GM23248 (cell line): ENCODE data around the gene HOXB8. TPM values are rescaled to one million over a fixed set of nuclear protein-coding genes. Genes with fewer than 3 reads are reported as not detected.

Experiments used
- DNase-seq: peaks from one replicate; pipeline ENCODE4 v3.0.0-alpha.2; 2015
- H2AFZ ChIP-seq: fragments of 200-600 bp; sonication (generic); 2 replicates; pipeline ENCODE4 v1.6.1; 2016; ENCODE audit warnings: antibody characterized with exemption
- H3F3A ChIP-seq: fragments of 200-600 bp; sonication (generic); 2 replicates; pipeline ENCODE4 v1.6.1; 2016; ENCODE audit warnings: mild to moderate bottlenecking, antibody characterized with exemption, mixed run types; ENCODE audit not compliant: insufficient read depth
- H3K27ac ChIP-seq: fragments of 200-600 bp; sonication (generic); 2 replicates; pipeline ENCODE4 v1.5.1; 2016; ENCODE audit warnings: mild to moderate bottlenecking
- H3K27me3 ChIP-seq: fragments of 200-600 bp; sonication (generic); replicated peaks from 2 replicates; pipeline ENCODE4 v1.6.1; 2016; ENCODE audit warnings: mild to moderate bottlenecking; ENCODE audit not compliant: insufficient read depth
- H3K36me3 ChIP-seq: fragments of 200-600 bp; sonication (generic); 2 replicates; pipeline ENCODE4 v1.6.1; 2016; ENCODE audit warnings: low read depth, mild to moderate bottlenecking
- H3K4me1 ChIP-seq: fragments of 200-600 bp; sonication (generic); 2 replicates; pipeline ENCODE4 v1.6.1; 2016; ENCODE audit warnings: mild to moderate bottlenecking; ENCODE audit not compliant: insufficient read depth
- H3K4me2 ChIP-seq: fragments of 200-600 bp; sonication (generic); one replicate; pipeline ENCODE4 v1.6.1; 2016; ENCODE audit warnings: mild to moderate bottlenecking; ENCODE audit not compliant: unreplicated experiment
- H3K4me3 ChIP-seq: fragments of 200-600 bp; sonication (generic); 2 replicates; pipeline ENCODE4 v1.5.1; 2016; ENCODE audit warnings: mild to moderate bottlenecking
- H3K79me2 ChIP-seq: fragments of 200-600 bp; sonication (generic); 2 replicates; pipeline ENCODE4 v1.6.1; 2016; ENCODE audit warnings: mild to moderate bottlenecking; ENCODE audit not compliant: insufficient read depth
- H3K9ac ChIP-seq: fragments of 200-600 bp; sonication (generic); 2 replicates; pipeline ENCODE4 v1.6.1; 2016; ENCODE audit warnings: mild to moderate bottlenecking
- H3K9me2 ChIP-seq: fragments of 200-600 bp; sonication (generic); 2 replicates; pipeline ENCODE4 v1.6.1; 2016; ENCODE audit warnings: mixed run types, mild to moderate bottlenecking, moderate library complexity; ENCODE audit not compliant: insufficient read depth
- H3K9me3 ChIP-seq: fragments of 200-600 bp; sonication (generic); one replicate; pipeline ENCODE4 v1.6.1; 2017; ENCODE audit warnings: low read depth
- H4K20me1 ChIP-seq: fragments of 200-600 bp; sonication (generic); 2 replicates; pipeline ENCODE4 v1.6.0; 2016; ENCODE audit not compliant: insufficient read depth
- EZH2 ChIP-seq: fragments of 200-600 bp; sonication (generic); IDR thresholded peaks from 2 replicates; pipeline ENCODE4 v1.6.1; 2018; ENCODE audit warnings: antibody characterized with exemption, mild to moderate bottlenecking; ENCODE audit not compliant: insufficient read depth, poor library complexity, severe bottlenecking
- EZH2phosphoT487 ChIP-seq: fragments of 200-600 bp; sonication (generic); IDR thresholded peaks from 2 replicates; pipeline ENCODE4 v1.6.1; 2018; ENCODE audit warnings: antibody characterized with exemption, moderate library complexity, mild to moderate bottlenecking, low read depth; ENCODE audit not compliant: insufficient read depth
- WGBS, 2 experiments: methylation state at CpG; one replicate each; pipeline ENCODE4 v1.1.6; 2015 to 2017; ENCODE audit warnings: low lambda C conversion rate in 2 of 2, low coverage in 1 of 2; ENCODE audit errors: missing lambda C conversion rate in 2 of 2; 5-methylcytosine and 5-hydroxymethylcytosine counted together
- in situ Hi-C: fragments of 300-500 bp; cut with MboI; formaldehyde crosslinking; loops from 2 replicates; pipeline ENCODE4 v1.15.0; 2020
- polyA plus RNA-seq: library from polyadenylated mRNA; unstranded; fragments of >200 nt; fragmentation: Nextera tagmentation; extraction: Ambion mirVana; gene quantifications from 2 replicates; pipeline ENCODE4 v1.2.1, GENCODE V29; 2016
- total RNA-seq: library from RNA; depleted of rRNA; stranded (reverse); fragments of >200 nt; shearing (Covaris generic); gene quantifications from 2 replicates; pipeline ENCODE4 v1.2.3, GENCODE V29; 2014

HOXB8 gene
- total and polyA plus RNA-seq, 2 experiments from 2014 or later: not detected

DNA sequence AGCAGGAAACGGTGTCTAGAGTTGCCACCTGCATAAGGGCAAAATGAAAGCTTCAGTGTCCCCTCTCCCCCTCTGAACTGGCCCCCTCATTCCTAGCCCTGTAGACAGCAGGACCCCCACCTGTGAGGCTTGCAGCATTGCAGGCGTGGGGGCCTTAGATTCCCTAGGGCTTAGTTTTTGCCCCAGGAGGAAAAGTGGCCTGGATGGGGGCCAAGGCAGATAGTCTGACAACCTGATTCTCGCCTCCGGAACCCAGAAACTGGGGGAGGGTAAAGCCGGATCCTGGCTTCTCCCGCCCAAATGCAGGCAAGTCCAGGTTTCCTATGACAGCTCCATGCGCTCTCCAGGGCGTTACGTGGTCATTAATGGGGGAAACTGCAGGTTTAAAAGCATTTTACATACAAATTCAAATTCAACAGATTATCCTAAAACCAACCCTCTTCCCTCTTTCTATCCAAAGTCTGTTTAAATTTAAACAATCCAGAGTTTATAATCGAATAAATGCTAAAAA, 9.6 kb downstream of the HOXB8 start:
- Histone ChIP-seq H3K36me3 (no peaks in the 10 kb centered on the region), H3K9me2 (no peaks in the 10 kb centered on the region), H3F3A (0 out of 2 replicates have a peak, but pooled peaks cover 8% of the 10 kb centered on the region), H4K20me1 (no peaks in the 10 kb centered on the region), H3K4me1 (0 out of 2 replicates have a peak, but pooled peaks cover 3% of the 10 kb centered on the region), H3K9ac (peak overlapping the region; percentile 70), H2AFZ (peak overlapping the region; percentile 87), H3K27me3 (0 out of 2 replicates have a peak, but pooled peaks cover 2% of the 10 kb centered on the region), H3K27ac (peak overlapping the region; percentile 53), H3K9me3 (no peaks in the 10 kb centered on the region), H3K4me2 (peak overlapping the region; percentile 93), H3K4me3 (peak overlapping the region; percentile 77), H3K79me2 (peaks cover 31% of the 10 kb centered on the region)
- WGBS, 2 experiments: 38 to 42% methylated on average over 10 of the region's 10 CpGs
- TF ChIP-seq EZH2phosphoT487 (no peak), EZH2 (no peak)
- in situ Hi-C loops: no loop called here
- DNase-seq: no peak

GRCh38 chr17:48604770-48605329, 10.2 kb downstream of the HOXB8 start, which contains the start of gene HOXB6:
Gene HOXB6 (minus strand): TSS chr17:48604986. CDS start chr17:48598150, 6,836 bp downstream.
- Histone ChIP-seq H2AFZ (peak within 1 kb of the TSS; percentile 87), H3K27ac (peak within 1 kb of the TSS; percentile 53)

DNA sequence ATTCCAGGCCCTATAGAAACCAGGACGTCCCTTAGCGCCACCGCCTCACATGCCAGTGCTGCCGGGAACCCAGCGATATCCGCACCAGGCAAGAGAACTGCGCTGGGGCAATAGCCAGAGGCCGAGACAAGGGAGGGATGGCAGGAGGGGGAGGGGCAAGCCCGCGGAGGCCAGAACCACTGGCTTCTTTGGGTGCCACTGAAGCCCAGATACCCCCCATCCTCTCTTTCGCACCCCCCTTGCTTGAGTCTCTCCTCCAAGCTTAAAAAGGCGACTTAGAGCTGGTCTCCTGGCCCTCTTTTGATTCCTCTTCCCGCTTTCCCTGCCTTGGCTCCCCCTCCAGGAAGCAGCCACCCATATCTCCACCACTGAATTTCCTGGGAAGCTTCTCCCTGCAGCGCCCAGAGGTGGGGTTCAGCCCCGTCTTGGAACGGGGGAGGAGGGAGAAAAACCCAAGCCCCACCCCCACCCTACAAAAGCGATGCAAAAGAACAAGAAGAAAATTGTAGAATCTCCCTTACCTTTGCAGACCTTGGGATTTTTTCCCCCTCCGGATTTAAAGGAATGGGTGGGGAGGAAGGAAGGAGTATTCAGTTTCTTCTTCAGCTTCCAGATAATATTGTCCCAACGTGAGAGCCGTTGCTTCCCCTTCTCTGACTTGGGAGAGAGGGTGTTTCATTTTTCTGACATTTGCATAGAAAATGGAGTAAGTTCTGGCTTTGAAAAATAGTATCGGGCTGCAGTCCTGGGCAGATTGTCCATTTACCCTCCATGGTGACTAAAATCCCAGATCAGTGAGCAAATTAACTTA, 10.9 kb downstream of the HOXB8 start:
- Histone ChIP-seq H3K4me3 (peak overlapping the region; percentile 77), H3K4me1 (0 out of 2 replicates have a peak, but pooled peaks cover 3% of the 10 kb centered on the region), H3K27ac (peak overlapping the region; percentile 53), H3K27me3 (0 out of 2 replicates have a peak, but pooled peaks cover 2% of the 10 kb centered on the region), H3K9ac (peak overlapping the region; percentile 70), H3K79me2 (peaks cover 42% of the 10 kb centered on the region), H2AFZ (peak overlapping the region; percentile 87), H3F3A (0 out of 2 replicates have a peak, but pooled peaks cover 8% of the 10 kb centered on the region), H3K9me2 (no peaks in the 10 kb centered on the region), H4K20me1 (no peaks in the 10 kb centered on the region), H3K36me3 (no peaks in the 10 kb centered on the region), H3K4me2 (peak overlapping the region; percentile 93), H3K9me3 (no peaks in the 10 kb centered on the region)
- 7 to 12% methylated on average over 20 to 21 of the region's 21 CpGs for WGBS, 2 experiments
- TF ChIP-seq EZH2phosphoT487: no peak
- no peak for TF ChIP-seq EZH2
- in situ Hi-C loops: no loop called here
- DNase-seq: peak; percentile 73

More at GRCh38 chr17:48604770-48605329, 10.2 kb downstream of the HOXB8 start, which contains the start of gene HOXB6:
- H3K4me3 ChIP-seq: peak within 1 kb of the TSS; percentile 77
- 0 out of 2 replicates have a peak, but pooled peaks cover 8% of the 10 kb centered on the region for H3F3A ChIP-seq
- no peak for TF ChIP-seq EZH2
- TF ChIP-seq EZH2phosphoT487: no peak
- H3K9me2 ChIP-seq: no peaks in the 10 kb centered on the region
- H3K4me2 ChIP-seq: peak within 1 kb of the TSS; percentile 93
- WGBS, 2 experiments: 15 to 18% methylated on average over 16 of the region's 16 CpGs
- H4K20me1 ChIP-seq: no peaks in the 10 kb centered on the region
- peak; percentile 74 for DNase-seq
- H3K27me3 ChIP-seq: 0 out of 2 replicates have a peak, but pooled peaks cover 2% of the 10 kb centered on the region
- H3K36me3 ChIP-seq: no peaks in the 10 kb centered on the region
- H3K4me1 ChIP-seq: 0 out of 2 replicates have a peak, but pooled peaks cover 3% of the 10 kb centered on the region
- peaks cover 36% of the 10 kb centered on the region for H3K79me2 ChIP-seq
- peak within 1 kb of the TSS; percentile 70 for H3K9ac ChIP-seq
- in situ Hi-C loops: no loop called here
- no peaks in the 10 kb centered on the region for H3K9me3 ChIP-seq
